Kidney (tissue), 14 donors: ENCODE measurements around the gene SH3PXD2A. TPM values are rescaled to one million over a fixed set of nuclear protein-coding genes. Genes with fewer than 3 reads are reported as not detected.

ENCODE experiments used
- DNase-seq, 5 donors: peaks; one replicate each; pipeline ENCODE4 v3.0.0-alpha.2; 2013 to 2020
- FAIRE-seq: peaks from 2 replicates; lab custom pipeline; 2012; peaks lifted over from hg19 to GRCh38; lab: Jason Lieb, UNC
- H3K27ac ChIP-seq, 2 donors: one replicate each; pipeline ENCODE4 v1.7.0; 2013; ENCODE audit warnings: low read depth in 2 of 2, low read length in 2 of 2, inconsistent platforms in 1 of 2
- H3K27me3 ChIP-seq: one replicate; pipeline ENCODE4 v1.7.1; 2013; ENCODE audit warnings: low read length, inconsistent platforms; ENCODE audit not compliant: control insufficient read depth, insufficient read depth
- H3K36me3 ChIP-seq, 3 donors: one replicate each; pipeline versions ENCODE4 v1.7.0 to v1.7.1; 2013; ENCODE audit warnings: low read length in 3 of 3, control low read depth in 1 of 3, inconsistent platforms in 1 of 3; ENCODE audit not compliant: insufficient read depth in 3 of 3, control insufficient read depth in 2 of 3
- H3K4me1 ChIP-seq, 3 donors: one replicate each; pipeline versions ENCODE4 v1.7.0 to v1.7.1; 2013; ENCODE audit warnings: low read length in 3 of 3, inconsistent platforms in 1 of 3, low read depth in 1 of 3; ENCODE audit not compliant: control insufficient read depth in 2 of 3, insufficient read depth in 2 of 3
- H3K4me3 ChIP-seq, 3 donors: one replicate each; pipeline versions ENCODE4 v1.7.0 to v1.8.1; 2013; ENCODE audit warnings: low read length in 3 of 3, control low read depth in 1 of 3, inconsistent platforms in 1 of 3
- H3K9ac ChIP-seq, 3 donors: one replicate each; pipeline versions ENCODE4 v1.7.0 to v1.7.1; 2013; ENCODE audit warnings: low read length in 3 of 3, control low read depth in 1 of 3, inconsistent platforms in 1 of 3
- H3K9me3 ChIP-seq, 3 donors: one replicate each; pipeline versions ENCODE4 v1.7.0 to v1.7.1; 2013; ENCODE audit warnings: low read length in 3 of 3, control low read depth in 1 of 3, inconsistent platforms in 1 of 3; ENCODE audit not compliant: control insufficient read depth in 2 of 3, insufficient read depth in 1 of 3
- CTCF ChIP-seq: IDR thresholded peaks from 3 replicates; pipeline ENCODE4 v1.5.1; 2012; ENCODE audit warnings: mild to moderate bottlenecking, moderate library complexity, borderline replicate concordance; ENCODE audit not compliant: insufficient read depth; ENCODE audit errors: extremely low read depth
- intact Hi-C: fragments of 100-400 bp; cut with DNase I; formaldehyde crosslinking; loops from one replicate; pipeline ENCODE4 v1.11.1; 2022
- polyA plus RNA-seq: library from polyadenylated mRNA; stranded (reverse); fragments of 350-450 nt; fragmentation: Illumina TruSeq; extraction: RNeasy Lipid Tissue Mini Kit (QIAGEN cat#74804); gene quantifications from one replicate; pipeline ENCODE4 v1.2.3, GENCODE V29; 2014; ENCODE audit warnings: low read depth, low replicate concordance; ENCODE audit not compliant: insufficient read depth
- total RNA-seq: library from RNA; stranded (reverse); fragmentation: NEBNext Ultra II Directional; extraction: Animal tissue kit (Norgen Biotek cat#: 25700); gene quantifications from one replicate; pipeline ENCODE4 v1.2.1, GENCODE V29; 2021
- donor health status: control.
- donor health status: control.
- donor health status: control.
- donor health status: control.
- donor health status: control.
- donor health status: DM: yes; HTN: yes; CAD: no.
- donor health status: Normal renal cell carcinoma (clear cell type).

The SH3PXD2A gene
- total and polyA plus RNA-seq, 2 donors from 2014 or later, result 2.4 to 20.1 TPM

- H3K36me3 ChIP-seq, result peaks cover 2 to 18% (median 9%) of the 10 kb centered on the region in 3 donors
Measured at GRCh38 chr10:103622286-103622685, 233.1 kb downstream of the SH3PXD2A start.

GRCh38 chr10:103621783-103622125 is 233.6 kb downstream of the SH3PXD2A start:
- TF ChIP-seq CTCF, result no peak
- DNase-seq, result no peak
- Histone ChIP-seq H3K27ac (no peak overlapping the region), H3K9me3 (no peaks in the 10 kb centered on the region), H3K9ac (no peak overlapping the region), H3K4me1 (peaks cover 0 to 25% (median 0%) of the 10 kb centered on the region in 3 donors), H3K36me3 (peaks cover 2 to 18% (median 9%) of the 10 kb centered on the region in 3 donors), H3K4me3 (no peak overlapping the region), H3K27me3 (no peaks in the 10 kb centered on the region)
- intact Hi-C loops, result no loop called here
- FAIRE-seq, result no peak

More at GRCh38 chr10:103622286-103622685, 233.1 kb downstream of the SH3PXD2A start:
- intact Hi-C loops, result no loop called here
- Histone ChIP-seq H3K4me3 (no peak overlapping the region), H3K27ac (no peak overlapping the region), H3K9me3 (no peaks in the 10 kb centered on the region), H3K9ac (no peak overlapping the region), H3K4me1 (peaks cover 0 to 20% (median 0%) of the 10 kb centered on the region in 3 donors), H3K27me3 (no peaks in the 10 kb centered on the region)
- no peak for DNase-seq
- FAIRE-seq, result no peak
- no peak for TF ChIP-seq CTCF

- H3K27me3 ChIP-seq, result no peaks in the 10 kb centered on the region
- no peak overlapping the region for H3K9ac ChIP-seq
- H3K4me3 ChIP-seq, result no peak overlapping the region
- peaks cover 2 to 18% (median 9%) of the 10 kb centered on the region in 3 donors for H3K36me3 ChIP-seq
- intact Hi-C loops, result no loop called here
- no peak for TF ChIP-seq CTCF
- no peak for FAIRE-seq
- no peak for DNase-seq
- peaks cover 0 to 26% (median 0%) of the 10 kb centered on the region in 3 donors for H3K4me1 ChIP-seq
- H3K27ac ChIP-seq, result no peak overlapping the region
- H3K9me3 ChIP-seq, result no peaks in the 10 kb centered on the region
Measured at GRCh38 chr10:103620891-103621782, 234.2 kb downstream of the SH3PXD2A start.
